GM19463 (cell line): ENCODE data around the gene SIDT2.
"Not testable (repeated sequence)": the region's sequence is repeated elsewhere in the genome, so short reads cannot be mapped to it uniquely, and the experiment has no call there.

Experiments used
- ATAC-seq: cut with Tn5 transposase; IDR thresholded peaks from one replicate; pipeline ENCODE4 v1.9.1; 2021; ENCODE audit warnings: mild to moderate bottlenecking, moderate library complexity; ENCODE audit not compliant: unreplicated experiment

SIDT2 gene

GRCh38 chr11:117171404-117172061 lies 7.0 kb upstream of the SIDT2 start:
- no peak for ATAC-seq

DNA sequence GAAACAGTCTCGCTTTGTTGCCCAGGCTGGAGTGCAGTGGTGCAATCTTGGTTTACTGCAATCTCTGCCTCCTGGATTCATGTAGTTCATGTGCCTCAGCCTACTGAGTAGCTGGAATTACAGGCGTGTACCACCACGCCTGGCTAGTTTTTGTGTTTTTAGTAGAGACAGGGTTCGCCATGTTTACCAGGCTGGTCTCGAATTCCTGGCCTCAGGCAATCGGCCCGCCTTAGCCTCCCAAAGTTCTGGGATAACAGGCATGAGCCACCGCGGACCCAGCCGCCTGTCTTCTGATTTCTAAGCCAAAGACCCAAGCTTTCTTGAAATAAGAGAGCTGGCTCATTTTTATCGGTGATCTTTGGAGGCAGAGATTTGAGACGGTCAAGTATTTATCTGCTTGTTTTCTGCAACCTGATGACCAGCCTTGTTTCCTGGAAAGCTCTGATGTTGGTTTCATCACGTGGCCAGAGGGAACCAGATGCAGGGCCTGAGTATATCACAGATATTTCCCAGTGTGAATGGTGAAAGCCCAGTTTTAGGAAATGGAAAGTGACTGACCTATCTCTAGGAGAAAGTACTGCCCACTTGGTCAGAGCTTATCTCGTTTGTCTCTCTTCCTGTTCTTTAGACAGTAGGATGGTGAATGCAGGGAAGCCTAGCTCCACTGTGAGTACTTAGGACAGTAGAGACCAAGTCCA lies 5.7 kb upstream of the SIDT2 start:
- ATAC-seq, result no peak

DNA sequence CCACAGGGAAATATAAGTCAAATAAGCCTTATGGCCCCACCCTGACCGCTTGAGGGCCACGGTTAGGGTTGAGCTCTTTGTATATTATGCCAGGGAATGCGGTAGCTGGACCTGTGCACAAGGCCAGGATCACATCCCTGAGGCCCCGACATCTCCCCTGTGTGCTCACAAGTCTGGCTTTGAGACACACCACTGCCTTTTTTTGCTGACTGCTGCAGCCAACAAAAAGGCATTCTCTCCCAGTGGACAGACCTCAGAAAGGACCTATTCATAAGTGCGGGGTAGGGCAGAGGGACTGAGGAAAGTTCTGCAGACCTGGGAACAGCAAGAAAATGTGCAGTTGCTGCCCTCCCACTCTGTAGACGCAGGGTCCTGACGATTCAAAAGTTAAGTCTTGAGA lies 3.4 kb upstream of the SIDT2 start:
- no peak for ATAC-seq

- ATAC-seq, result no peak
These were observed 2.8 kb upstream of the SIDT2 start for GRCh38 chr11:117175781-117176180.

DNA sequence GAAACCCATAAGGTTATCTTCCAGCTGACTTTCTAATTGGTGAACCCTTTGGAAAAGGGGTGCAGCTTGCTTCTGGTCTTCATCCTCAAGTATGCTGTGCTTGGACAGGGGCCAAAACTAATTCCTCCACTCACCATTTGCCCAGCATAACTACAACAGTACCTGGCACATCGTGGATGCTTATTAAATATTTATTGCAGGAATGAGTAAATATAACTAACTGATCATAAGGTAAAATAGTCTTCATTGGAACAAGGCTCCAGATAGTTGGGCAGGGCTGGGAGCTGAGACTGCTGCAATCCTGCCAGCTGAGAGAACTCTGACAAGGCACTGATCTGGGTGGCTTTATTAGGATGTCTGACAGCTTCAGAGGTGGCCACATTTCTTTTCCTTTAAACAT lies 2.4 kb upstream of the SIDT2 start:
- no peak for ATAC-seq

GRCh38 chr11:117177534-117178209 lies 871 bp upstream of the SIDT2 start:
- no peak for ATAC-seq

- ATAC-seq, result peak; percentile 21
These were observed 781 bp downstream of the SIDT2 start for GRCh38 chr11:117179048-117179999.

DNA sequence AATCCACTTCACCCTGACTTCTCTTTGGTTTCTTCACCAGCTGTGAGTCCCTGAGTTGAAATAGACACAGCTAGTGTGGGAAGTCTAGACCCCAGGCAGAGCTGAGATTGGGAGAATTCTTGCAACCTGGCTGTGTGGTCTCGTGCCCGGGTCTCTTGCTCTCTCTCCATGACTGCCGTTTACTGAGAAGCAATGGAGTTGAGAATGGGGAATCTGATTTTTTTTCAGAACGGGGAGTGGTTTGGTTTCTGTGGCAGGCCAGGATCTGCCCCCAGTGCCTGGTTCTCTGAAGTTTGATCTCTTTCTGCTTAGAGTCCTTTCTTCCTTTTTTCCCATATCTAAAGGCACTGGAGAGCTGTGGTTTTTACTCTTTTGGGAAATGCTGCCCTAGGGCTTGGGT lies 1.5 kb downstream of the SIDT2 start:
- ATAC-seq, result no peak

GRCh38 chr11:117180661-117181585 lies 2.4 kb downstream of the SIDT2 start:
- peak; percentile 32 for ATAC-seq

GRCh38 chr11:117181586-117182550 lies 3.3 kb downstream of the SIDT2 start:
- no peak for ATAC-seq

- no peak for ATAC-seq
These were observed 4.0 kb downstream of the SIDT2 start for GRCh38 chr11:117182551-117182935.

DNA sequence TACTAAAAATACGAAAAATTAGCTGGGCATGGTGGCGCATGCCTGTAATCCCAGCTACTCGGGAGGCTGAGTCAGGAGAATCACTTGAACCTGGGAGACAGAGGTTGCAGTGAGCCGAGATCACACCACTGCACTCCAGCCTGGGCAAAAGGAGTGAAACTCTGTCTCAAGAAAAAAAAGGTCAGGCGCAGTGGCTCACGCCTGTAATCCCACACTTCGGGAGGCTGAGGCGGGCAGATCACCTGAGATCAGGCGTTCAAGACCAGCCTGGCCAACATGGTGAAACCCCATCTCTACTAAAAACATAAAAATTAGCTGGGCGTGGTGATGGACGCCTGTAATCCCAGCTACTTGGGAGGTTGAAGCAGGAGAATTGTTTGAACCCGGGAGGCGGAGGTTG lies 4.6 kb downstream of the SIDT2 start:
- ATAC-seq, result not testable (repeated sequence)

GRCh38 chr11:117183724-117184349 lies 5.3 kb downstream of the SIDT2 start:
- no peak for ATAC-seq

GRCh38 chr11:117185736-117186430 lies 7.3 kb downstream of the SIDT2 start:
- ATAC-seq, result no peak

DNA sequence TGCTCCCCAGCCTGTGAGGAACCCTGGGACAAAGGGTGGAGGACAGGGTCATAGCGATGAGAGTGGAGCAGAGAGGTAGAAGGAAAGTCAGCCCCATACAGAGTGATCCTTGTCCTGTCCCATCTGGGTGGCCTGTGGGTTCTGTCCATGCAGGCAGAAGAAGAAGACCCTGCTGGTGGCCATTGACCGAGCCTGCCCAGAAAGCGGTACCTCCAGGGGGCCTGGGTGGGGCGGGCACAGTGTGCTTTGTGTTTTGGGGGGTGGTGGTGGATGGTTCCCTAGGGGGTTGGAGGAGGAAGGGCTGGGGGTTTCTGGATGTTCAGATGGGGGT lies 7.9 kb downstream of the SIDT2 start:
- no peak for ATAC-seq

- ATAC-seq, result no peak
These were observed 8.5 kb downstream of the SIDT2 start for GRCh38 chr11:117187007-117187406.

DNA sequence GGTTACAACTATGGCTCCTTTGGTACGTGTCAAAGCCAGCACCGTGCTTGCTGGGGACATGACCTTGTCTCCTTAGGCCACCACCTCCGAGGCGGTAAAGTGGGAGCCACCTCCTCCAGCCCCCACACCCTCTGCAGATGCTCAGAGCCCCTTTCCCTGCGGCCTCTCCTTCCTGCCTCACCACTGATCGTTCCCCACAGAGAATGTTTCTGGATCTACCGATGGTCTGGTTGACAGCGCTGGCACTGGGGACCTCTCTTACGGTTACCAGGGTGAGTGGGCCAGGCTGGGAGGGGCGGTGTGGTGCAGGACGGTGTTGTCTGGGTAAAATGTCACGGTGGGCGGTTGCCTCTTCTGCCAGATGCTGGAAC lies 8.9 kb downstream of the SIDT2 start:
- no peak for ATAC-seq
